Inferior parietal cortex (tissue), 1 donor: ENCODE measurements around the gene WLS.
"Not testable (repeated sequence)": the region's sequence is repeated elsewhere in the genome, so short reads cannot be mapped to it uniquely, and the experiment has no call there.

Experiments
- DNase-seq: peaks from one replicate; pipeline ENCODE4 v3.0.0-alpha.2; 2016; ENCODE audit errors: extremely low spot score

The WLS gene

DNA sequence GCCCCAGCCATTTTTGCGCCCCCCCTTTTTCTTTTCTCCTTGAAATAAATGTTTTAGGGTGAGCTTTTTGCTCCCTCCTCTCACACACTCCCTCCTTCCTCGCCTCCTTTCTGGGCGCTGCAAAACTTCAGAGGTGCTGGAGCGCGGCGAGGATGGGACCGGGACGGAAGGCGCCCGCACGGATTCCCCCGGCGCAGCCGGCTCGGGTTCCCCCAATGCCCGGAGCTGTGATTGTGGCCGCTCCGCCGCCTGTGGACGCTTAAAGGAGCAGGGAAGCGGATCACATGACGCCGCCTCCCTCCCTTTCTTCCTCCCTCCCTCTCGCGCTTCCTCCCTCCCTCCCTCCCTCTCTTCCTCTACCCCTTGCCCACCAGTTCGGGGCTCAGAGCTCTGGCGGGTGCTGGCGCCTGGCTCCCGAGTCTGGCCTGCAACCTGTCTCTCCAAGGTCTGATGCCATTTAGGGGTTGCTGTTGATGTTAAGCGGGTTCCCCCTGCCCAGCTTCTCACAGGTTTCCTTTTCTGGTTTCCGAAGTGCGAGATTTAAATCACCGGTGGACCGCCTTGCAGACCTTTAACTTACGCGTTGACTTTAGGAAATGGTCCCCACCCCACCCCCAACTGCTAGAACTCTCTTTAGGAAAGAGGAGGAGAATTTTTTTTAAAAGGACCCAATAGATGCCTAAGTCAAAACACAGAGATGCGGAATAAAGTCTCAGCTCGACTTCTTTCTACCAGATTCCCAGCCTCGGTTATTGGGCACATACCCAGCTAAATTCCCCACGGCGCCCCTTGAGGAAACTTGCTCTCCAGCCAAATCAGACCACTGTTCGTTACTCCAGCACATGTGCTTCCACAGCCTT, at the start of gene WLS:
Gene WLS, minus strand, starts transcription at position 235 of the 860 bp plus-strand sequence. Its CDS starts 224 bp downstream, at position 11.
- no peak for DNase-seq

- no peak for DNase-seq
Observed at GRCh38 chr1:68280286-68280685, 48.0 kb upstream of the WLS start.

GRCh38 chr1:68279846-68280245, 47.5 kb upstream of the WLS start:
- DNase-seq: no peak

DNA sequence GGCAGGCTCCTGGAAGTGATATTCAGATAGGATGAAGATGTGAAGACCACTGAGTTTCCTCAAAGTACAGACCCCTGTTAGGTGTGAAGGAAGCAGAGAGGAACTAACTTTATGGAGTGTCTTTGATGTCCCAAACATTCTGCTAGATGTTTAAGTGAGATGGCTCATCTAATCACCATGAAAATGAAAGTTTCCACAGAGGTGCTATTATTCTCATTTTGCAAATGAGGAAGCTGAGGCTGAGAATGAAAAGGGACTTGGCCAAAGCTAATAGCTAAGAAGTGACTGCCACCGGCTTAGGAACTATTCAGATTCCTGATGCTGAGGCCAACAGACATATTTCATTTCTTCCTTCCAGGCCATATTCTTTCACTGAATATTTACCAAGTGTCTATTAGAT, 45.9 kb upstream of the WLS start:
- DNase-seq: no peak

- no peak for DNase-seq
Observed at GRCh38 chr1:68276448-68276847, 44.1 kb upstream of the WLS start.

DNA sequence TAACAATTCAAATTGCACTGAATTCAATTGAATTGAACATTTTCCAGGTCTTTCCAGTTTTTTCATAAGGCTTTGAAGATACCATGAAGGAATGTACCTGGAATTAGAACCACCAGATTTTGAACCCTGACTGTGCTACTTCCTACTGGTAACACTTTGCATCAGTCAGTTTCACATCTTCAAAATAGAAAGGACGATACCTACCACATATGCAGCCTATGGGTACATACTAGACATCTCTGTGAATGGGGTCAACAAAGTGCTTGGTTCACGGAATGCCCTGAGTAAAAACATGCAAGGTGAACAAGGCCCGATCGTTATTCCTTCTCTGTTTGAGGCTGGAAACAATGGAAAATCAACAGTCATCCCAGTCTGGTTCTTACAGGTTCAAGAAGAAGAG, 41.2 kb upstream of the WLS start:
- DNase-seq: no peak

GRCh38 chr1:68271596-68271995, 39.3 kb upstream of the WLS start:
- DNase-seq: no peak

- DNase-seq: no peak
Observed at GRCh38 chr1:68270951-68271350, 38.6 kb upstream of the WLS start.

DNA sequence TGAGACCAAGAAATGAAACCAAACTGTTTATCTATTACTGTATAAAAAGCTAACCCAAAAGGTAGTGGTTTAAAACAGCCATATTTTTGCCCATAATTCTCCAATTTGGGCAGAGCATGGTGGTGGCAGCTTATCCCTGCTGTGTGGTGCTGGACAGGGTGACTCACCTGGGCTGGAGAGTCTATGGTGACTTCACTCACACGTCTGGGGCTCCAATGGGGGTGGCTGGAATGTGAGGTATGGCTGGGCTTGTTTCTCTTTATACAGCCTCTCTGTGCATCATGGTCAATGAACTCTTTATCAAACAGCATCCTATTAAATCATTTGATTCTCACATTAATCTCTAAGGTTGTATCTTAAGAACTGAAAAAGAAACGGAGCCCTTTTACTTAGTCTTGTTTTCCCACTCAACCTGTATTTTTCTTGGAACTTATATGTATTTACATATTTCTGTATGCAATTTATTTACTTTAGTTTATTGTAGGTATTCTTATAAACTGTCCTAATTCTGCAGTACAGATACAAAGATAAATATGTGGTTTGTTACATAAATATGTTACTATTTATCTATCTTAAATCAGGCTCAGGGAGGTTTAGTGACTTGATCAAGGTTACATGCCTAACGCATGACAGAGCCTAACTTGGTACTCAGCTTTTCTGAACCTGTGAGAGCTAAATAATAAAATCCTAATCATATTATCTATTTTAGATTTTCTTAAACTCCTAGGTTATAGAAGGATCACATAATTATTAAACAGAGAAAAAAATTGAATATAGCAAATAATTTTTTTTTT, 37.5 kb upstream of the WLS start:
- DNase-seq: no peak

DNA sequence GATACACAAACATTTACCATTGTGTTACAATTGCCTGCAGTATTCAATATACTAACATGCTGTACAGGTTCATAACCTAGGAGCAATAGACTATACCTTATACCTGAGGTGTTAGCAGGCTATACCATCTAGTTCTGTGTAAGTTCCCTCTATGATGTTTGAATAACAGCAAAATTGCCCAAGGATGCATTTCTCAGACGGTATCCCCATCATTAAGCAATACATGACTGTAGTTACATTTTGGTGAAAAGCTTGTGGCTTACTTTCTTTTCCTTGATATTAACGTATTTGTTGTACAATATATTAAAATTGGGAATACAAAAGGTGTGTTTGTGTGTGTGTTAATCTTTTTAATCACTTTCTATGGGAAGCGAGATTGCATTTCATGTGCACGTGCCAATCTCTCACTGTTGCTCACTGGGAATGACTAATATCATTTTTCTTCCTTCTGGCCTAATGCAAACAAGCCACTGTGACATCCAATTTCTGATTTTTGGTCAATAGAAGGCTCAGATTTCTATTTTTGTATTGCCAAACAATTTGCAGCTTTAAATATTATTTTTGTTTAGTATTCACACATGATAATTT, 36.7 kb upstream of the WLS start:
- DNase-seq: no peak

- DNase-seq: not testable (repeated sequence)
Observed at GRCh38 chr1:68256824-68257223, 24.5 kb upstream of the WLS start.

GRCh38 chr1:68255301-68255700, 23.0 kb upstream of the WLS start:
- DNase-seq: no peak

DNA sequence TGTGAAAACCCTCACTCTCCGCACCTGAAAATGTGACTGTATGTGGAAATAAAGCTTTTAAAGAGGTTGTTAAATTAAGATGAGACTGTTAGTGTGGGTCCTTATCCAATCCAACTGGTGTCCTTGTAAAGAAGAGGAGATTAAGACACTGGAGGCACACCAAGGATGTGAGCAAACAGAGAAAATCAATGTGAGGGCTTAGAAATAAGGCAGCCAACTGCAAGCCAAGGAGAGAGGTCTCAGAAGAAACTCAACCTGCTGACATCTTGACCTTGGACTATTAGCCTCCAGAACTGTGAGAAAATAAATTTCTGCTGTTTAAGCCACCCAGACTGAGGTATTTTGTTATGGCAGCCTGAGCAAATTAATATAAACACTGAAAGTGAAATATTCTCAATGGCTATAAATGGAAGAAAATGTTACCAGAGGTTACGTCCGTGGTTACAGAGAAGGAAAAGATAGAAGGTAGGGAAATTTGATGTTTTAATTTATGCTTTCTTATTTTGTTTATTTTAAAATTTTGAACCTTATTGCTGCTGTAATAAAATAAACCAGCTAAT, 22.4 kb upstream of the WLS start:
- no peak for DNase-seq

- no peak for DNase-seq
Observed at GRCh38 chr1:68237040-68237439, 4.7 kb upstream of the WLS start.

- no peak for DNase-seq
Observed at GRCh38 chr1:68234094-68234493, 1.8 kb upstream of the WLS start.

DNA sequence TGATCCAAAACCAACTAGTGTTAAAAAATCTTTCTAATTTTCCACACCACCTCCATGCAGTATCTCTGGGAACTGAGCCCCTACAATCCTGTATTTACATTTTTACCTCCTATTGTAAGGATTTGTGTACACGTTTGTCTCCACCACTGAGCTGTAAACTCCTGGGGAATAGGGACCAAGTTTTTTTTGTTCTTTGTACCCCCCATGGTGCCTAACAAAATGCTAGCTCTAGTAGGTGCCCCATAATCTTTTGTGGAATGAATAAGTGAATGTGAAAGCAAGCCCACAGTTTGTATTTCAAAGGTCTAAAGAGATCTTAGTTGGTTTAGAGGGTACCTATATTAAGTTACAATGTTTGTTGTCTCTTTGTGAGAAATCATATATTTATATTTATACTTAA, 879 bp upstream of the WLS start:
- no peak for DNase-seq

GRCh38 chr1:68231627-68232288, 565 bp downstream of the WLS start:
- DNase-seq: no peak

DNA sequence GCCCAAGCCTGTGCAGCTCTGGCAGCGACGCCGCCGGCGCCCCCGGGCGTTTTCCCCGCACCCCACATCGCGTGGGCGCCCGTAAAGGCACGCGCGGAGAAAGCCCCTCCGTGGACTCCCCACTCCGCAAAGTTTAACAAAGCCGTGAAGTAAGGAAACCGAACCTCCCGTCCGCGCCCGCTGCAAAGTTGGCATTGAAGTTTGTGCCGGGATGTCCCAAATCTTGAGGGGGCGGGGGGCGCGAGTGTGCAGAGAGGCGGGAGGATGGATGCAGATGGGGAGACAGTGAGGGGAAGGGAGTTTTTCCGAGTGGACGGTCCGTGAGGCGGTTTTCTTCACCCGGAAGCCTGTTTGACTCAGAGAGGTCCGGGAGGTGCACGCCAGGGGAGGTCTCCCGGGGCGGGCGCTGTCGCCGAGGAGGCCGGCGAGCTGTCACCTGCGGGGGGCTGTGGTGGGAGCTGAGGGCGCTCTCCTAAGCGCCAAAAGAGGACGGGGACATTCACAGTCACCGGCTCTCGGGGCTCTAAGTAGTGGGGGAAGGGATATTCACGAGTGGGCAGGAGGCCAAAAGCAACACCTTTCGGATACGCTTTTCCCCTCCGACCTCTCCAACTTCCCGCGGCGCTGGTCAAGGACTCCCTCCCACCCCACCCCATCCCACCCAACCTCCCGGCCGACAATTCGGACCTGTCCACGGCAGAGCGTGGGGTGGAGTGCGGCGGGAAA, 1.3 kb downstream of the WLS start:
- DNase-seq: no peak

- no peak for DNase-seq
Observed at GRCh38 chr1:68230484-68230802, 1.9 kb downstream of the WLS start.

- DNase-seq: no peak
Observed at GRCh38 chr1:68229650-68230483, 2.5 kb downstream of the WLS start.
